ENCODE results near the gene IGF2. TPM values are rescaled to one million over a fixed set of nuclear protein-coding genes. Genes with fewer than 3 reads are reported as not detected.

IGF2 gene
- total RNA-seq, 1 donor from 2014 or later = 75.0 TPM

- H3K4me1 ChIP-seq = peaks cover 13% of the 10 kb centered on the region
- no peak for DNase-seq
- H3K9me3 ChIP-seq (replicated peaks) = no peaks in the 10 kb centered on the region
- H3K4me3 ChIP-seq = no peak overlapping the region
- intact Hi-C loops (cut with micrococcal nuclease) = no loop called here
- peaks cover 93% of the 10 kb centered on the region for H3K27me3 ChIP-seq (ENCODE audit: low read depth)
- no peak overlapping the region for H3K27ac ChIP-seq (replicated peaks)
- TF ChIP-seq CTCF (IDR thresholded peaks at IDR 0.05; ENCODE audit: borderline replicate concordance) = no peak
- no peaks in the 10 kb centered on the region for H3K36me3 ChIP-seq
Observed at GRCh38 chr11:2164861-2165555, 25.8 kb upstream of the IGF2 start.

- peaks cover 13% of the 10 kb centered on the region for H3K4me1 ChIP-seq
- no peak for DNase-seq
- H3K36me3 ChIP-seq = no peaks in the 10 kb centered on the region
- intact Hi-C loops (cut with micrococcal nuclease) = no loop called here
- H3K27me3 ChIP-seq (ENCODE audit: low read depth) = peaks cover 90% of the 10 kb centered on the region
- H3K27ac ChIP-seq (replicated peaks) = no peak overlapping the region
- no peak overlapping the region for H3K4me3 ChIP-seq
- no peak for TF ChIP-seq CTCF (IDR thresholded peaks at IDR 0.05; ENCODE audit: borderline replicate concordance)
- H3K9me3 ChIP-seq (replicated peaks) = no peaks in the 10 kb centered on the region
Observed at GRCh38 chr11:2164081-2164480, 24.9 kb upstream of the IGF2 start.

- Histone ChIP-seq H3K27me3 (ENCODE audit: low read depth) (peaks cover 85% of the 10 kb centered on the region), H3K36me3 (no peaks in the 10 kb centered on the region), H3K4me3 (no peak overlapping the region), H3K9me3 (replicated peaks) (no peaks in the 10 kb centered on the region), H3K27ac (replicated peaks) (no peak overlapping the region), H3K4me1 (peaks cover 13% of the 10 kb centered on the region)
- no peak for DNase-seq
- intact Hi-C loops (cut with micrococcal nuclease) = no loop called here
- no peak for TF ChIP-seq CTCF (IDR thresholded peaks at IDR 0.05; ENCODE audit: borderline replicate concordance)
Observed at GRCh38 chr11:2163428-2163978, 24.3 kb upstream of the IGF2 start.

GRCh38 chr11:2160736-2161259 is 21.6 kb upstream of the IGF2 start, which contains the start of gene INS:
TSS of gene INS (minus strand) at chr11:2161209. CDS start at chr11:2160971, 238 bp downstream.
- H3K4me1 ChIP-seq = peaks cover 9% of the 10 kb centered on the region
- intact Hi-C loops (cut with micrococcal nuclease) = no loop called here
- no peak within 1 kb of the TSS for H3K27ac ChIP-seq (replicated peaks)
- TF ChIP-seq CTCF (IDR thresholded peaks at IDR 0.05; ENCODE audit: borderline replicate concordance) = no peak
- no peaks in the 10 kb centered on the region for H3K9me3 ChIP-seq (replicated peaks)
- H3K36me3 ChIP-seq = no peaks in the 10 kb centered on the region
- no peak within 1 kb of the TSS for H3K4me3 ChIP-seq
- no peak for DNase-seq
- H3K27me3 ChIP-seq (ENCODE audit: low read depth) = peaks cover 82% of the 10 kb centered on the region

- Histone ChIP-seq H3K9me3 (replicated peaks) (no peaks in the 10 kb centered on the region), H3K4me3 (no peak overlapping the region), H3K27me3 (ENCODE audit: low read depth) (peaks cover 82% of the 10 kb centered on the region), H3K4me1 (peaks cover 8% of the 10 kb centered on the region), H3K27ac (replicated peaks) (no peak overlapping the region), H3K36me3 (no peaks in the 10 kb centered on the region)
- no peak for TF ChIP-seq CTCF (IDR thresholded peaks at IDR 0.05; ENCODE audit: borderline replicate concordance)
- intact Hi-C loops (cut with micrococcal nuclease) = loop anchor here (10.0 kb wide), 1 partner anchor 465 kb away; the partner anchor contains the start of gene KRTAP5-6
- DNase-seq = no peak
Observed at GRCh38 chr11:2159536-2160413, 20.6 kb upstream of the IGF2 start.

Data from left ventricle myocardium inferior (tissue), 1 donor.